Left lobe of liver (tissue), 2 donors: ENCODE measurements around the gene PDPK1. TPM values are rescaled to one million over a fixed set of nuclear protein-coding genes. Genes with fewer than 3 reads are reported as not detected.
A peak's percentile ranks its signal among the peaks of the same experiment; 100 is the strongest.
"Not testable (repeated sequence)": the region's sequence is repeated elsewhere in the genome, so short reads cannot be mapped to it uniquely, and the experiment has no call there.

Experiments used
- ATAC-seq: fragments of 200-7000 bp; cut with Tn5 transposase; one replicate; pipeline ENCODE4 v1.9.1; 2020; ENCODE audit warnings: mild to moderate bottlenecking, moderate library complexity
- DNase-seq: peaks from one replicate; pipeline ENCODE4 v3.0.0-alpha.2; 2020; ENCODE audit warnings: low spot score
- total RNA-seq: library from RNA; stranded (reverse); gene quantifications from one replicate; pipeline ENCODE4 v1.2.1, GENCODE V29; 2021
- donor health status: DM: no; HTN: no; CAD: no; lungs with moderate emphysema.
- donor health status: DM: no; HTN: yes; CAD: no.

The PDPK1 gene
- total RNA-seq, 1 donor from 2014 or later: 27.4 TPM

- not testable (repeated sequence) for DNase-seq, ATAC-seq
These were observed 66.2 kb downstream of the PDPK1 start for GRCh38 chr16:2604016-2604369.

DNA sequence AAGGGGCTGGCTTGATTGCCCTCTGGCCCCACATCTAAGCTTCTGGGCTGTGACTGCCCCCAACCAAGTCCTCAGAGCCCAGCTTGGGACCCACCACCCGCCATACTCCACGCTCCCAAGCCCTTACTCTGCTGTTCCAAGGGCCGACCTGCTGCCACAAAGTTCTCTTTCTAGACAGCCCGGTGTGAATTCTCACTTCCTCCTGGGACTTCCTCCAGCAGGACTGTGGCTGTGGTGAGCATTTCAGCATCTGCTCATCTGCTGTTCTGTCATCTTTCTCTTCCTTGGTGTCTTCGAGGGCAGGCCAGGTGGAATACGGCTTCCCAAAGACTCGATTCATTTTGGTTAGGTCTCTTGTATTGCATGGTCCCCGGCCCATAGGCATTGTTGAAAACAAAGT lies 69.0 kb downstream of the PDPK1 start:
- not testable (repeated sequence) for ATAC-seq, DNase-seq

- not testable (repeated sequence) for DNase-seq, ATAC-seq
These were observed 71.5 kb downstream of the PDPK1 start for GRCh38 chr16:2609345-2609744.

- ATAC-seq: no peak
- no peak for DNase-seq
These were observed 72.1 kb downstream of the PDPK1 start for GRCh38 chr16:2609827-2610470.

DNA sequence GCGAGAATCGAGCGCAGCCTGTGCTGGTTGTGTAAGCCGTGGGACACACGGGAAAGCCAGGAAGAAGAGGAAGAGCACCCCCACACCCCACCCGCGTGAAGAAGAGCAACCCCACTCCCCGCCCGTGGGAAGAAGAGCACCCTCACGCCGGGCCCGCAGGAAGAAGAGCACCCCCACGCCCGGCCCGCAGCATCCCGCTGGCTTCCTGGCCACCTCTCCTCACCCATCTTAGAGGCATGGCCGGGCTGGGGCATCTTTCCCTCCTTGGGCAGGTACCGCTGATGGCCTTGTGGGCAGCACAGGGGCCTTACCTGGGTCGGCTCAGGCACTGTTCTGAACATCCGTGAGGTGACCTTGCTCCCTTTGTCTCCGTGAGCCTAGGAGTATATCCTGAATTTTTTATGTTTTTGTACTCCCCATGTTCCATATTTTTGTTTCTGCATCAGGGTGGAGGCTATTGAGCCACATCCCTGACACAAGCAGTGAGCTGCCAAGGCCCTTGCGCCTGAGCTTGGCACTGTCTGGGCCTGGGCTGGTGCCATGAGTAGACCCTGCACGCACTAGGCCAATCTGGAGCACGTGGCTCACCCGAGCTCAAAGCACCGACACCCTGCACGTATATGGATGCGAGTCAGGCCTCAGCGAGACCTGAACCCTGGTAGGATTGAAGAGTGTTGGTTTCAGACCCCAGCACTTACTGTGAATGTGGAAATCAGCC lies 73.1 kb downstream of the PDPK1 start:
- DNase-seq (no peak), ATAC-seq (no peak)

GRCh38 chr16:2611499-2611862 lies 73.7 kb downstream of the PDPK1 start:
- ATAC-seq (no peak), DNase-seq (no peak)

GRCh38 chr16:2611877-2612276 lies 74.1 kb downstream of the PDPK1 start:
- not testable (repeated sequence) for ATAC-seq, DNase-seq

GRCh38 chr16:2613251-2613650 lies 75.4 kb downstream of the PDPK1 start:
- not testable (repeated sequence) for DNase-seq, ATAC-seq

DNA sequence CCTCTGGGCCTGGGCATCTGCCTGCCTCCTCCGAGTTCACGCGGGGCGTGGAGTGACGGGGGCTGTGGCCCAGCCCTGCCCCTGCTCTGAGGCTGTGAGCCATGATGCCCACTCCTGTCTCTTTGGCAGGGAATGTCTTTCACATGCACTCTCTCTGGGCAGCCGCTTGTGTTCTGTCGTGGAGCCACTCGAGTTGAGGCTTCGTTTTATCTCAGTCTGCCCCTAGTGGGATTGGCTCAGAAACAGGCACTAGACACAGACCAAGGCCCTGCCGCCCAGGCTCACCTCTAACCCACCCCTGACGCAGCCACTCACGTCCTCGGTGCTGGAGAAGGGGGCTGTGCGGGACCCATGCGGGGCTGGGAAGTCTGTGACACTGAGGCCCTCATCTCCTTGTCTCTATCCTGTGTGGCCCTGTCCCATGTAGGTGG lies 77.0 kb downstream of the PDPK1 start:
- ATAC-seq (no peak), DNase-seq (peak; percentile 34)

DNA sequence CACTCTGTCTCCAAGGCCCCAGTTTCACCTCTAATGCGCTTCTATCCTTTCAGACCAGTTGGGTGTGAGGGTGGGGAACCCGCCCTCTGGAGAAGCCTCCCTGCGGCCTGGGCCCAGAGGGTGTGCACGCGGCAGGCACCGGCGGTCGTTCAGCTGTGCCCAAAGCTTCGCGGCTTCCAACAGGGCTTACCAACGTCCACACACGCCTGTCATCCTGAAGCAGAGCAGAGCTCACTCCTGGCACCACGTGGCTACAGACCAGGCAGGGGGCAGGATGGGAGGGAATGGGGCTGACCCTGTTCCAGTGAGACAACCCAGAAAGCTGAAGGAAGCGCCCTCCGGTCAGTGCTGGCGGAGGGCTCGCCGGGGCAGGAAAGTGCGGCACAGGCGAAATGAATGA lies 81.1 kb downstream of the PDPK1 start:
- DNase-seq, ATAC-seq: not testable (repeated sequence)

DNA sequence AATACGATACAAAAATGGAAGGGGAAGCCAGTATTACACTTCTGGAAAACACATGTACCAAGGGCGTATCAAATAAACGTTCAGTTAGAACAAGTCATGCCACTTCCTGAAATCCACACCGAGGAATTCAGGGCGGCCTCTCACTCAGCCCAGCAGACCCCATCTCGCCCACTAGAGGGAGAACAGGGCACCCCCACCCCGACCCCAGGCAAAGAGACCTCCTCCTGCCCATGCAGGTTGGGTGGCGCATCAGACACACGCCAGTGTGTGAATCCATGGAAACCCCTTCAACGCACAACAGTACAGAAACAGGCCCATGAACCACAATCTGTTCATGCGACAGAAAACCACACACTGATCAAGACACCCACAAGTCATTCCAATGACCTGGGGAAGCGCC lies 81.8 kb downstream of the PDPK1 start:
- not testable (repeated sequence) for ATAC-seq, DNase-seq

GRCh38 chr16:2620870-2621269 lies 83.0 kb downstream of the PDPK1 start:
- not testable (repeated sequence) for DNase-seq, ATAC-seq

- not testable (repeated sequence) for ATAC-seq, DNase-seq
These were observed 83.6 kb downstream of the PDPK1 start for GRCh38 chr16:2621395-2621794.

DNA sequence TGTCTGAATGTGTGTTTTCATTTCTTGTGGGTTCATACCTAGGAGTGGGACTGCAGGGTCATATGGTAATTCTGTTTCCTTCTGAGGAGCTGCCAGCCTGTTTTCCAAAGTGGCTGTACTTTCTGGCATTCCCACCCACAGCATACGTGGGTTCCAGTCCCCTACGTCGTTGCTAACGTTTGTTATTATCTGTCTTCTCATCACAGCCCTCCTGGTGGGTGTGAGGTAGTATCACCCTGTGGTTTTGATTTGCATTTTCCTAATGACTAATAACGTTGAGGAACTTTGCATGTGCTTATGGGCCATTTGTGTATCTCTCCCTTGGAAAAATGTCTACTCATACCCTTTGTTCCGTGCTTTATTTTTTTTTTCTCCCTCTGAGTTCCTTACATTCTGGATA lies 89.3 kb downstream of the PDPK1 start:
- ATAC-seq, DNase-seq: not testable (repeated sequence)

GRCh38 chr16:2631203-2631602 lies 93.4 kb downstream of the PDPK1 start:
- peak; percentile 86 for ATAC-seq
- DNase-seq: not testable (repeated sequence)

DNA sequence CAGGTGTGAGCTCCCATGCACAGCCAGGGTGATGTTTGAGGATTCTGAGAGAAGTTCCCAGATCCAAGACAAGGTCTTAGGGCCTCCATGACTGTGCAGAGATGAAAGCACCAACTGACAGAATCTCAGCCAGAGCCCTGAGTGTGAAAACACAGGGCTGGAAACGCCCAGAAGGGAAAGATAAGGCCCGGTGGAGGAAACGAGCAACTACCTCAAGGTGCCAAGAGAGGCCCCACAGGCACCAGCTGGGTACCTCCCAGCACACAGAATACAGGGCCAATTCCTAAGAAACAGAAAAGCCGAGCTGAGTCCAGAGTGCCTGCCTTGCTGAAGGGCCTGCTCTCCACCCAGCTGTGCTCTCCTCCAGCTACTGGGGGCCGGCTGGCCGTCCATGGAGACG lies 94.5 kb downstream of the PDPK1 start:
- ATAC-seq, DNase-seq: not testable (repeated sequence)

GRCh38 chr16:2639071-2639721 lies 101.4 kb downstream of the PDPK1 start:
- DNase-seq (peak; percentile 60), ATAC-seq (peak; percentile 87)

GRCh38 chr16:2639722-2640072 lies 101.9 kb downstream of the PDPK1 start:
- ATAC-seq, DNase-seq: not testable (repeated sequence)

GRCh38 chr16:2642561-2642960 lies 104.7 kb downstream of the PDPK1 start:
- DNase-seq: not testable (repeated sequence)
- peak; percentile 54 for ATAC-seq

DNA sequence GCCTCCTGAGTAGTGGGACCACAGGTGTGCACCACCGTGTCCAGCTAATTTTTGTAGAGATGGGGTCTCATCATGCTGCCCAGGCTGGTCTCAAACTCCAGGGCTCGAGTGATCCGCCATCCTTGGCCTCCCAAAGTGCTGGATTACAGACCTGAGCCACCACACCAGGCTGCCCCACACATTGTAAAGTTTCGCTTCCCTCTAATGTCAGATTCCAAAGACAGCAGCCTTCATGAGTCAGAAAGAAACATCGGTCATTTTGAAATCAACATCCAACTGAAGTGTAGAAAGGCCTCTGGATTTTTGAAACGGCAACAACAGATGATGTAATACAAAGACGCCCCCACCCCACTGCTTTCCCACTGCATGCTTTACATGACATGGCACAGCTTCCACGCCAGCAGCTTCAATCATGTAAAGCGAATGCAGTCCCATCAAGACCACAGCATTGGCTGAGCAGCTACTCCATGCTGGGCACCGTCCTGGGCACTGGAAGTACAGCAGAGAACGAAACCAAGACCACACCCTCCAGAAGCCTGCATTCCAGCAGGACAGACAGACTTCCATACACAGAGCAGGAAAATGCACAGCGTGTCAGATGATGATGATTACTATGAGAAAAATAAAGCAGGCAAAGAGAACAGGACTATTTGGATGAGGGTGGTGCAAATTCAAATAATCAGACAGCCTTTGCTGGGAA lies 107.1 kb downstream of the PDPK1 start:
- ATAC-seq, DNase-seq: not testable (repeated sequence)

- peak; percentile 42 for ATAC-seq
These were observed 113.5 kb downstream of the PDPK1 start for GRCh38 chr16:2651268-2651871.

More at GRCh38 chr16:2651268-2651871, 113.5 kb downstream of the PDPK1 start:
- DNase-seq: not testable (repeated sequence)
